ENCODE data around the gene USP24.

The USP24 gene, protein sequence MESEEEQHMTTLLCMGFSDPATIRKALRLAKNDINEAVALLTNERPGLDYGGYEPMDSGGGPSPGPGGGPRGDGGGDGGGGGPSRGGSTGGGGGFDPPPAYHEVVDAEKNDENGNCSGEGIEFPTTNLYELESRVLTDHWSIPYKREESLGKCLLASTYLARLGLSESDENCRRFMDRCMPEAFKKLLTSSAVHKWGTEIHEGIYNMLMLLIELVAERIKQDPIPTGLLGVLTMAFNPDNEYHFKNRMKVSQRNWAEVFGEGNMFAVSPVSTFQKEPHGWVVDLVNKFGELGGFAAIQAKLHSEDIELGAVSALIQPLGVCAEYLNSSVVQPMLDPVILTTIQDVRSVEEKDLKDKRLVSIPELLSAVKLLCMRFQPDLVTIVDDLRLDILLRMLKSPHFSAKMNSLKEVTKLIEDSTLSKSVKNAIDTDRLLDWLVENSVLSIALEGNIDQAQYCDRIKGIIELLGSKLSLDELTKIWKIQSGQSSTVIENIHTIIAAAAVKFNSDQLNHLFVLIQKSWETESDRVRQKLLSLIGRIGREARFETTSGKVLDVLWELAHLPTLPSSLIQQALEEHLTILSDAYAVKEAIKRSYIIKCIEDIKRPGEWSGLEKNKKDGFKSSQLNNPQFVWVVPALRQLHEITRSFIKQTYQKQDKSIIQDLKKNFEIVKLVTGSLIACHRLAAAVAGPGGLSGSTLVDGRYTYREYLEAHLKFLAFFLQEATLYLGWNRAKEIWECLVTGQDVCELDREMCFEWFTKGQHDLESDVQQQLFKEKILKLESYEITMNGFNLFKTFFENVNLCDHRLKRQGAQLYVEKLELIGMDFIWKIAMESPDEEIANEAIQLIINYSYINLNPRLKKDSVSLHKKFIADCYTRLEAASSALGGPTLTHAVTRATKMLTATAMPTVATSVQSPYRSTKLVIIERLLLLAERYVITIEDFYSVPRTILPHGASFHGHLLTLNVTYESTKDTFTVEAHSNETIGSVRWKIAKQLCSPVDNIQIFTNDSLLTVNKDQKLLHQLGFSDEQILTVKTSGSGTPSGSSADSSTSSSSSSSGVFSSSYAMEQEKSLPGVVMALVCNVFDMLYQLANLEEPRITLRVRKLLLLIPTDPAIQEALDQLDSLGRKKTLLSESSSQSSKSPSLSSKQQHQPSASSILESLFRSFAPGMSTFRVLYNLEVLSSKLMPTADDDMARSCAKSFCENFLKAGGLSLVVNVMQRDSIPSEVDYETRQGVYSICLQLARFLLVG (N-terminal part only)

DNA sequence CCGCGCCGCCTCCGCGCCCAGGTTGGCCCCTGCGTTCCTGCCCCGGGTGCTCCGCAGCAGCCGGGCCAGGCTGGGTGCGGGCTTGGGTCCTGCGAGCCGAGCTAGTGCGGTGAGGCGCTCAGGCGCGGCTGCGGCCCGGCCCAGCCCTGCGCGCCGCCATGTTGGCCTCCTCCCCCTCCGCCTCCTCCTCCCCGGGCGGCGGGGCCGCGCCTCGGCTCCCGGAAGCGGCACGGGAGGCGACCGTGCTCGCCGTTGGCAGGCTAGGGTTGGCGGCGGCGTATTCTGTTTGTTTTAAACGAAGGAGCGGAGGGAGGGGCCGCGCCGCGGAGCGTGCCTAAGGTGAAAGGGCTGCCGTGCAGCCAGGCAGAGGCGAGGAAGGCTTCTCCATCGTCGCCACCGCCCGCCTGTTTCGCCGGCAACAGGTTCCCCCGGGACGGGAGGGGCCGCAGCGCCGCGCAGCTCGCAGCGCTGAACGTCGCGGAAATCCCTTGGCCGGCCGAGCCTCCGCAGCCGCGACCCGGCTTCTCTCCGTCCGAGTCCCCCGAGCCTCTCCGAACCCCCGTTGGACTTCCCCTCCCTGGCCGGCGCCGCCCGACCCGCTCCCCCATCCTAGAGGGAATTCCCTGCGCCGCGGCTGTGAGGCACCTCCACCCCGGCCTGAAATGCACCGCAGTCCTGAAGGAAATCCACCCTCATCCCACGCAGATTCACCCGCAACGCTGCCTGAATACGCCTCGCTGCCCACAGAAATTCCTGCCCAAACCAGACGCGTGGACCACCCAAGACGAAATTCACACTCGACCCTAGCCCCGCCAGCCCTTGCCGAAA lies at the start of gene USP24:
TSS of gene USP24 (minus strand) at position 171 of the 828 bp plus-strand sequence. CDS start 251 bp downstream, outside the sequence.
- peak; percentile 64 to 66 for DNase-seq (ENCODE audit: low read depth in 2 of 2)

GRCh38 chr1:55262822-55263221 lies 47.7 kb upstream of the USP24 start:
- no peak for DNase-seq (ENCODE audit: low read depth in 2 of 2)

- DNase-seq (ENCODE audit: low read depth in 2 of 2) = no peak
These were observed 44.9 kb upstream of the USP24 start for GRCh38 chr1:55259911-55260609.

DNA sequence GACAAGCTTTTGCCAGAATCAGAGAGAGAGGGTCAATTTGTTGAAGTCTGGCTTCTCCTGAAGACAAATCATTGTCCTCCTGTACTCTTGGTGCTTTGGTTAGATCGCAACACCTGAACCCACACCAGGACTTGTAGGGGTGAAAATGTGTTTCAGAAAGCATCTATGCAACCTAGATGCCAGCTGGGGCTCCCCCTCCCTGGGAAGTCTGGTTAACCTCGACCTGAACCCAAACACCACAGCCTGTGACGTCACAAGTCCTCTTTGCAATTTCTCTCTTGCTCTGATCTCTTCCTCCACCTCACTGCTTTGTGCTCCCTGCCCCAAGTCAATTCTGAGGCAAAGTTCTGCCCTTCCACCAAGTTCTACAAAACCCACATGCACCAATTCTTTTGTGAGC lies 42.8 kb upstream of the USP24 start:
- peak; percentile 5 to 30 for DNase-seq (ENCODE audit: low read depth in 2 of 2)

DNA sequence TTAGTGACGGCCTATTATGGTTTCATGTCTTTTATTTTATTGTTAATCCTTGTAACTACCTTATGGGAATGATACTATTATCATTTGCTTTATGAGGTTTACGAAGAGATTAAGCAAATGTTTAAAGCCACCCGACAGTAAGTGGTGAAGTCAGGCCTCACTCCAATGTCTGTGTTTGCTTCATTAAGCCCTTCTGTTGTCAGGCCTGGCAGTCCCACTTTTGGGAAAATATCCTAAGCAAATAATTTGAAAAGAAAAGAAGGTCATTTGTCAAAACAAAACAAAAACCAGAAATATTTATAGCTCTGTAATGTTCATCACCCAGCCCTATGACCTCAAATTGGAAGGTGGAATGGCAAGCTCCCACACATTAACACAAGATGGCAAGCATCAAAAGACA lies 40.7 kb upstream of the USP24 start:
- DNase-seq (ENCODE audit: low read depth in 2 of 2) = no peak

- DNase-seq (ENCODE audit: low read depth in 2 of 2) = no peak
These were observed 37.9 kb upstream of the USP24 start for GRCh38 chr1:55252942-55253589.

DNA sequence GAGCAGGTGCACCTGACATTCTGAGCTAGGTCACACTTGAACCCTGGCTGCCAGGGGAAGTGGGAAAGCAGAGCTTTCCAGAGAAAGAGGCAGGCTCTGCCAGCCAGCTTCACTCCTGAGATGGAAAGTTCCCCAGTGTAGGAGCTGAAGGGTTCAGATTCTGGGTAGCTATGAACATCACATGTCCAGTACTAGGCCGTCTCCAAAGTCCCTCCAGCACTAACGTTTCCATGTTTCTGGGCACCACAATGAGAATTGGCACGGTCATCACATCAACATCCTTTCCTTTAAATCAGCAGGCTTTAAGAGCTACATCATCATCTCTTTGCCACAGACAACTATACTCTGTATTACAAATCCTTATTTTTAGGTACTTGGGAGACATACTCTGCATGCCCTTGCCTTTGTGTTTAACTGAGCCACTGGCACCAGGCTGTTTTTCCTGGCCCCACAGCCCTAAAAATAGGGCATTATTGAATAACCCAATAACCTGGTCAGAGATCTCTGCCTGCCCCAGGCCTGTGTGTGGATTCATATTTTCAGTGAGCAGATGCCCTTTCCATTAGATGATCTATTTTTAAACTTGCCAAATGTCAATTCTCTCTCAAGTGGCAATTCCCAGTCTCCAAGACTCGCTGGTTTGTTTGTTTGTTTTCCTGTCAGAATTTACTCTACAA lies 35.4 kb upstream of the USP24 start:
- no peak for DNase-seq (ENCODE audit: low read depth in 2 of 2)

GRCh38 chr1:55249646-55250398 lies 34.7 kb upstream of the USP24 start:
- DNase-seq (ENCODE audit: low read depth in 2 of 2) = no peak

DNA sequence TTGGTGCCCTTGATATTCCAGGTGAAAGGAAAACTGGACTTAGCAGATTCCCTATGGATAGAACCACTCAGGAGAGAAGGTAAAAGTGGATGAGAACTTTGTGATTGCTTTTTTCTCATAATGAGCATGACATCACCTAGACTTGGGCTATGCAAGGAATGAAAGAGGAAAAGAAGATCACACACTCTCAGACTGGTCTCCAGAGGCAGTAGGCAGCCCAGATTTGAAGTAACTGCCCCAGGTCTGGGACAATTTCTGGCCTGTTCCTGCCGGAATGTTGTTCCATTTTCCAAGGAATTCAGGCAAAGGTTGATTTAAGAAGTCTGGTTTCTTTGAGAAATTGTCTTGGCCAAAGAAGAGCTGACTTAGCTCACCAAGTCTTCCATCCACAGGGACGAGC lies 31.7 kb upstream of the USP24 start:
- no peak for DNase-seq (ENCODE audit: low read depth in 2 of 2)

DNA sequence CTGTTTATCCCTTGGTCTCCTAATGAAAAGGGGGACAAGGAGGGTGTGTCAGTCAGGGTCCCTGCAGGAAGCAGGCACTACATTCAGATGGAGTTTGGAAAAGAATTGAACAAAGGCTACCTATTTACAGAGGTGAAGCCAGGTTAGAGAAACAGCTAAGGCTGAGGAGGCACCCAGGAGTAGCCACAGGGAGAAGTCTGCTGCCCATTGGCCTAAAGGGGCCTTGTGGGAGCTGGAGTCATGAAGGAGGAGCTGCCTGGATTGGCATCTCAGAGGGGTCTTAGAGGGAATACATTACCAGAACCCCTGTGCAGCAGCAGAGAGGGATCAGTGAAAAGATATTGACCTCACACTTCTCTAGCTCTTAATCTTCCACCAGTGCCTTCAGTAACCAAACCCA lies 31.2 kb upstream of the USP24 start:
- no peak for DNase-seq (ENCODE audit: low read depth in 2 of 2)

DNA sequence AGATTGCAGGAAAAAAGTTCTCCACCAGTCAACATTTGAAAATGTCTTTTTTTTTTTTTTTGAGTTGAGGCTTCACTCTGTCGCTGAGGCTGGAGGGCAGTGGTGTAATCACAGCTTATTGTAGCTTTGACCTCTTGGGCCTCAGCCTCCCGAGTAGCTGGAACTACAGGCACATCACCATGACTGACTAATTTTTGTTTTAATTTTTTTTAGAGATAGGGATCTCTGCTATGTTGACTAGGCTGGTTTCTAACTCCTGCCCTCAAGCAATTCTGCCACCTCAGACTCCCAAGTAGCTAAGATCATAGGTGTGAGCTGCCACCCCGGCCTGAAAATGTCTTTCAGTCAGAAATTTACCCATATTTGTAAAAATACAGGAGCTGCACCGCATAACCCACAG lies 30.6 kb upstream of the USP24 start:
- no peak for DNase-seq (ENCODE audit: low read depth in 2 of 2)

GRCh38 chr1:55244476-55245099 lies 29.4 kb upstream of the USP24 start:
- no peak for DNase-seq (ENCODE audit: low read depth in 2 of 2)

DNA sequence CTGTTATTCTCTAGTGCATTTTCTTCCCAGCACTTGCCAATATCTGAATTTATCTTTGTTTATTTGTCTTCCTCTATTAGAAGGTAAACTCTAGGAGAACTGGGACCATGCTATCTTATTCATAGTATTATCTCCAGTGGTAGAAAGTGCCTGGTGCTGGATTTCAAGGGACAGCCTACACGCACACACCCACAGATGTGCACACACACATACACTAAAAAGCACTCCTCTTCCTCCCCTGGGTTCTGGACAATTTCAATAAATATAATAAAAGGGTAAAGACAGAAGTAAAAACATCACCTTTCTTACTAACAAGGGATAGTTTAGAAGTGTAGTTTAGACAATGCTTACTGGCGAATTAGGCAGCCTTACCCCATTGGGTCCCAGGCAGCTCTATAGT lies 28.5 kb upstream of the USP24 start:
- DNase-seq (ENCODE audit: low read depth in 2 of 2) = no peak

DNA sequence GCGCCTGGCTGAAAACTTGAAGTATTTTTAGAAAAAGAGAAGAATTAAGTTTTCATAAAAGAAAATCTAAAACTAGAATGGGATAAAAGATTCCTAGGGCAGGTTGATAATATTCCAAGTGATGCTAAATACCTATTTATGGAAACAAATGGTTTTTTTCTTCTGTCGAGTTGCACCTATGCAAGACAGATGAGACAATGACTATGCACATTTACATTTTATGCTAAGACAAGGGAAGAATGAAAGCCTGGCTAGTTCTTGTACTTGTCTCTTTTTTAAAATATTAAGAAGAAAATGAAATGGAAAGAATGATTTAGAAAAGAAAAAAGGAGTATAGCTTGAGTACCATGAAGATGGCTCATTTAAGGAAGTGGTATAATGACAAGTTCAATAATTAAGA lies 24.4 kb upstream of the USP24 start:
- no peak for DNase-seq (ENCODE audit: low read depth in 2 of 2)

DNA sequence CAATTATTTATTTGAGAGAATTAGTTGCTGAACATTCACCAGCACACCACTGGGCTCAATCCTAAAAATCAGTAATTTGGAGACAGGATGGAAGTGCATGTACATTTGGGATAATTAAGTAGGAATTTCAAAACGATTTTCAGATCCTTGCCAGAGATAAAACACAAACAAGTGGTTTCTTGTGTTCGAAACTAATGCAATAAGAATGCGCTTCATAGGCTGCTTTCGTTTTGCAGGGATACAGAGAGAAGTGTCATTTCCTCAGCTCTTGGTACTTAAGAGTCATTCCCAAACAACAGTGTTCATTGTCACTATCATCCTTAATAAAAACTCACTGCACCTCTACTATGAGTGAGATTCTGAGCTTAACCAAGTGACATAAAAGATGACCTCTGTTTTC lies 20.6 kb upstream of the USP24 start:
- DNase-seq (ENCODE audit: low read depth in 2 of 2) = no peak

DNA sequence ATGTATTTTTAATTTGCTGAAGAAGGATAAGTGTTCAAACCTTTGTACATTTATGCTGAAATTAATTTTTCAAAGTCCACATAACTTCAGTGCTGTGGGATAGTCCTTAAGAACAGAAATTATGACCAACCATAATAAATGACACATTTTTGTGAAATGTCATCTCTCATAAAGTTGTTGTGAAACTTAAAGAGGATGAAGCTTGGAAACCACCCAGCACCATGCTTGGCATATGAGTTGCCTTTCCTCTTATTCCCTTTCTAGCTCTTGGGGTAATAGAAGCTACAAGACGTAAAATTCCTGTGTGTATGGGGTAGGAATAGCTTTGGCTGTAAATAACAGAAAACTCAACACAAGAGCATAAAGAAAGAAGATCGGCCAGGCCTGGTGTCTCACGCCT lies 18.9 kb upstream of the USP24 start:
- DNase-seq (ENCODE audit: low read depth in 2 of 2) = no peak

DNA sequence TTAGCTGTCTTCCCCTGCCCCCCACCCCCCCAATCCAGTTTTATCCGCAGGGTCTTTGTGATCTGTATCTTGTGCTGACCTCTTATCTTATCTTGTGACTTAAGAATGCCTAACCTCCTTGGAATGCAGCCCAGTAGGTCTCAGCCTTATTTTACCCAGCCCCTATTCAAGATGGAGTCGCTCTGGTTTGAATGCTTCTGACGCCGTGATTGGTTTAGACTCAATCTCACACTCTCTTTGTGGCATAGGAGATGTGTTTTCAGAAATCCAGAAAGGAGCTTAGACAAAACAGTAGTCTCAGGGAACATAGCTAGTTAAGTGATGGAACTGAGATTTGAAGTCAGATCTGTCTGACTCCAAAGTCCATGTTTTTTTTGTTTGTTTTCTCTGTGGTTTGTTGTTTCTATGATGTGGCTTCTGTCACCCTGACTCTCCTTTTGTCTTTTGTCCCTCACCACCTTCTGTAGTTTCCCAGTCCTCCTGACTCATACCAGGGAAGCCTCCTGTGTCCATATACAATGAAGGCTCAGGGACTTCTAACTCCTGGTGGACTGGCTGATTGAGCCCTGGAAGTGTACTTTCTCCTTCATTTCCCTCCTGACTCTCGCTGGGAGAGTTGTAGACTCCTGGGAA lies 18.1 kb upstream of the USP24 start:
- no peak for DNase-seq (ENCODE audit: low read depth in 2 of 2)
